Stimulated activated naive CD8-positive, alpha-beta T cell treated with anti-CD3 and anti-CD28 coated beads, Interleukin-15, Interleukin-2, amounts not matched to agents 100 U/mL and 50 U/mL, for 24 hours (primary cell): ENCODE data around the gene ART4.
A peak's percentile ranks its signal among the peaks of the same experiment; 100 is the strongest.

Experiments used
- ATAC-seq: fragments of 150-1000 bp; cut with Tn5 transposase; one replicate; pipeline ENCODE4 v1.10.0; 2021
- DNase-seq: peaks from one replicate; pipeline ENCODE4 v3.0.0; 2021

ART4 gene

GRCh38 chr12:14810167-14810952 lies 33.0 kb downstream of the ART4 start:
- ATAC-seq: peak; percentile 59
- DNase-seq: no peak

- DNase-seq (no peak), ATAC-seq (peak; percentile 1)
Observed at GRCh38 chr12:14803830-14804160, 39.5 kb downstream of the ART4 start.

- ATAC-seq: peak; percentile 100
- DNase-seq: peak; percentile 84
Observed at GRCh38 chr12:14803011-14803829, 40.1 kb downstream of the ART4 start, which contains the start of the genes C12orf60 and WBP11. C12orf60 (plus strand) TSS chr12:14803670; CDS start chr12:14822936, 19,266 bp downstream. WBP11 (minus strand) TSS chr12:14803478; CDS start chr12:14801383, 2,095 bp downstream.

GRCh38 chr12:14802721-14803010 lies 40.7 kb downstream of the ART4 start:
- DNase-seq (no peak), ATAC-seq (no peak)

GRCh38 chr12:14802247-14802646 lies 41.1 kb downstream of the ART4 start:
- ATAC-seq (no peak), DNase-seq (no peak)

- DNase-seq: no peak
- no peak for ATAC-seq
Observed at GRCh38 chr12:14795028-14795448, 48.3 kb downstream of the ART4 start.

- DNase-seq (no peak), ATAC-seq (no peak)
Observed at GRCh38 chr12:14785568-14785967, 57.8 kb downstream of the ART4 start.

GRCh38 chr12:14784471-14784870 lies 58.9 kb downstream of the ART4 start:
- ATAC-seq (no peak), DNase-seq (no peak)

GRCh38 chr12:14782756-14783155 lies 60.6 kb downstream of the ART4 start:
- DNase-seq (no peak), ATAC-seq (no peak)

- no peak for ATAC-seq
- DNase-seq: no peak
Observed at GRCh38 chr12:14781563-14781962, 61.8 kb downstream of the ART4 start.

GRCh38 chr12:14780859-14781258 lies 62.5 kb downstream of the ART4 start:
- DNase-seq (no peak), ATAC-seq (no peak)

- no peak for ATAC-seq
- no peak for DNase-seq
Observed at GRCh38 chr12:14779834-14780233, 63.5 kb downstream of the ART4 start.

GRCh38 chr12:14777271-14777670 lies 66.1 kb downstream of the ART4 start:
- no peak for DNase-seq
- ATAC-seq: no peak

GRCh38 chr12:14776236-14776961 lies 66.9 kb downstream of the ART4 start:
- DNase-seq (no peak), ATAC-seq (no peak)

- ATAC-seq (no peak), DNase-seq (no peak)
Observed at GRCh38 chr12:14775636-14775980, 67.7 kb downstream of the ART4 start.
